Trophoblast cell (in vitro differentiated cells and primary cell): ENCODE data around the gene ECM1.
A peak's percentile ranks its signal among the peaks of the same experiment; 100 is the strongest.

ENCODE experiments used
- DNase-seq, 2 donors: peaks; one replicate each; pipeline ENCODE4 v3.0.0-alpha.2; 2016
- H2AFZ ChIP-seq: 2 replicates; pipeline ENCODE4 v1.6.1; 2013; ENCODE audit warnings: low read length, moderate library complexity, mild to moderate bottlenecking; ENCODE audit not compliant: insufficient read depth, poor library complexity
- H2AK5ac ChIP-seq: 2 replicates; pipeline ENCODE4 v1.6.1; 2013; ENCODE audit warnings: mild to moderate bottlenecking, low read length
- H2BK120ac ChIP-seq: 2 replicates; pipeline ENCODE4 v1.6.1; 2013; ENCODE audit warnings: low read length, mild to moderate bottlenecking, moderate library complexity; ENCODE audit not compliant: insufficient read depth, poor library complexity
- H2BK12ac ChIP-seq: 2 replicates; pipeline ENCODE4 v1.6.1; 2013; ENCODE audit warnings: mild to moderate bottlenecking, low read length, moderate library complexity
- H2BK5ac ChIP-seq: 2 replicates; pipeline ENCODE4 v1.6.1; 2013; ENCODE audit warnings: low read length, low read depth, moderate library complexity, mild to moderate bottlenecking; ENCODE audit not compliant: poor library complexity
- H3K14ac ChIP-seq: 2 replicates; pipeline ENCODE4 v1.6.1; 2013; ENCODE audit warnings: mild to moderate bottlenecking, low read length
- H3K18ac ChIP-seq: 2 replicates; pipeline ENCODE4 v1.6.1; 2013; ENCODE audit warnings: mild to moderate bottlenecking, low read length
- H3K23ac ChIP-seq: 2 replicates; pipeline ENCODE4 v1.6.1; 2013; ENCODE audit warnings: low read length
- H3K27ac ChIP-seq: 2 replicates; pipeline ENCODE4 v1.5.1; 2013; ENCODE audit warnings: low read depth, mild to moderate bottlenecking, inconsistent platforms, low read length, moderate library complexity
- H3K27me3 ChIP-seq: 2 replicates; pipeline ENCODE4 v1.6.1; 2013; ENCODE audit warnings: inconsistent platforms, mild to moderate bottlenecking, low read length, moderate library complexity; ENCODE audit not compliant: insufficient read depth
- H3K36me3 ChIP-seq, 2 experiments: 1 replicate in 1 of 2; 2 replicates in 1 of 2; pipeline ENCODE4 v1.6.1; 2013; ENCODE audit warnings: low read length in 2 of 2, mild to moderate bottlenecking in 2 of 2, moderate library complexity in 1 of 2; ENCODE audit not compliant: insufficient read depth in 2 of 2, control insufficient read depth in 1 of 2
- H3K4ac ChIP-seq: 2 replicates; pipeline ENCODE4 v1.6.1; 2013; ENCODE audit warnings: low read depth, mild to moderate bottlenecking, low read length, moderate library complexity
- H3K4me1 ChIP-seq, 2 experiments: 1 replicate in 1 of 2; 2 replicates in 1 of 2; pipeline ENCODE4 v1.6.1; 2013; ENCODE audit warnings: low read length in 2 of 2, mild to moderate bottlenecking in 2 of 2, moderate library complexity in 1 of 2; ENCODE audit not compliant: insufficient read depth in 2 of 2, control insufficient read depth in 1 of 2
- H3K4me2 ChIP-seq: 2 replicates; pipeline ENCODE4 v1.6.1; 2013; ENCODE audit warnings: inconsistent platforms, mild to moderate bottlenecking, low read length, moderate library complexity
- H3K4me3 ChIP-seq: 2 replicates; pipeline ENCODE4 v1.5.1; 2013; ENCODE audit warnings: mild to moderate bottlenecking, low read depth, low read length, inconsistent platforms
- H3K79me1 ChIP-seq: one replicate; pipeline ENCODE4 v1.6.1; 2013; ENCODE audit warnings: low read length
- H3K79me2 ChIP-seq: 2 replicates; pipeline ENCODE4 v1.6.1; 2013; ENCODE audit warnings: low read length, mild to moderate bottlenecking; ENCODE audit not compliant: control insufficient read depth, insufficient read depth, poor library complexity
- H3K9ac ChIP-seq: 2 replicates; pipeline ENCODE4 v1.6.1; 2013; ENCODE audit warnings: mild to moderate bottlenecking, low read length
- H3K9me3 ChIP-seq: 2 replicates; pipeline ENCODE4 v1.6.1; 2013; ENCODE audit warnings: low read depth, mild to moderate bottlenecking, control low read depth, inconsistent platforms, low read length; ENCODE audit not compliant: insufficient read depth
- H4K12ac ChIP-seq: 2 replicates; pipeline ENCODE4 v1.6.1; 2013; ENCODE audit warnings: low read depth, mild to moderate bottlenecking, low read length, moderate library complexity
- H4K8ac ChIP-seq: 2 replicates; pipeline ENCODE4 v1.6.1; 2013; ENCODE audit warnings: low read depth, mild to moderate bottlenecking, low read length, moderate library complexity
- H4K91ac ChIP-seq: one replicate; pipeline ENCODE4 v1.6.1; 2013; ENCODE audit warnings: low read depth, mild to moderate bottlenecking, low read length, moderate library complexity
- WGBS: extraction: QIAGEN DNeasy Blood & Tissue Kit; methylation state at CpG from one replicate; pipeline ENCODE4 v1.1.7; 2013; ENCODE audit warnings: missing lambda C conversion rate; ENCODE audit not compliant: insufficient read length, insufficient coverage; ENCODE audit errors: extremely low coverage; 5-methylcytosine and 5-hydroxymethylcytosine counted together

Gene ECM1

GRCh38 chr1:150553392-150554085 is 45.6 kb downstream of the ECM1 start:
- H2AK5ac ChIP-seq: peak overlapping the region; percentile 18
- H3K4me2 ChIP-seq: no peak overlapping the region
- H3K9me3 ChIP-seq: peaks cover 3% of the 10 kb centered on the region
- H3K14ac ChIP-seq: peak overlapping the region; percentile 10
- peaks cover 22 to 27% of the 10 kb centered on the region in 2 experiments for H3K36me3 ChIP-seq
- no peak overlapping the region for H4K12ac ChIP-seq
- H3K23ac ChIP-seq: no peak overlapping the region
- no peaks in the 10 kb centered on the region for H3K27me3 ChIP-seq
- no peak overlapping the region for H2BK120ac ChIP-seq
- H3K4ac ChIP-seq: peak overlapping the region; percentile 30
- H3K79me1 ChIP-seq: peaks cover 31% of the 10 kb centered on the region
- H4K8ac ChIP-seq: peak overlapping the region; percentile 10
- H3K4me1 ChIP-seq: peaks cover 35 to 42% of the 10 kb centered on the region in 2 experiments
- H3K18ac ChIP-seq: peak overlapping the region; percentile 26
- H2AFZ ChIP-seq: no peak overlapping the region
- H3K27ac ChIP-seq: peak overlapping the region; percentile 64
- peak overlapping the region; percentile 76 for H4K91ac ChIP-seq
- H2BK12ac ChIP-seq: peak overlapping the region; percentile 4
- no peak overlapping the region for H3K9ac ChIP-seq
- peak overlapping the region; percentile 58 for H2BK5ac ChIP-seq
- peaks cover 7% of the 10 kb centered on the region for H3K79me2 ChIP-seq
- no peak for DNase-seq
- no peak overlapping the region for H3K4me3 ChIP-seq
- no CpG with 5 or more reads among the region's 23 CpGs for WGBS

- H3K4me2 ChIP-seq: no peak overlapping the region
- H3K4ac ChIP-seq: no peak overlapping the region
- H4K91ac ChIP-seq: no peak overlapping the region
- no peak overlapping the region for H2AK5ac ChIP-seq
- no peaks in the 10 kb centered on the region for H3K27me3 ChIP-seq
- peaks cover 3% of the 10 kb centered on the region for H3K9me3 ChIP-seq
- WGBS: no CpG with 5 or more reads among the region's 8 CpGs
- H2AFZ ChIP-seq: no peak overlapping the region
- H2BK12ac ChIP-seq: no peak overlapping the region
- no peak overlapping the region for H3K18ac ChIP-seq
- no peak overlapping the region for H4K8ac ChIP-seq
- no peak overlapping the region for H3K9ac ChIP-seq
- no peak overlapping the region for H3K23ac ChIP-seq
- H3K4me3 ChIP-seq: no peak overlapping the region
- peaks cover 28% of the 10 kb centered on the region for H3K79me1 ChIP-seq
- peaks cover 3% of the 10 kb centered on the region for H3K79me2 ChIP-seq
- no peak overlapping the region for H3K14ac ChIP-seq
- H4K12ac ChIP-seq: no peak overlapping the region
- no peak overlapping the region for H3K27ac ChIP-seq
- H3K36me3 ChIP-seq: peaks cover 25 to 27% of the 10 kb centered on the region in 2 experiments
- H2BK5ac ChIP-seq: no peak overlapping the region
- H3K4me1 ChIP-seq: peaks cover 40 to 47% of the 10 kb centered on the region in 2 experiments
- no peak for DNase-seq
- H2BK120ac ChIP-seq: no peak overlapping the region
Observed at GRCh38 chr1:150554086-150554452, 46.2 kb downstream of the ECM1 start.

DNA sequence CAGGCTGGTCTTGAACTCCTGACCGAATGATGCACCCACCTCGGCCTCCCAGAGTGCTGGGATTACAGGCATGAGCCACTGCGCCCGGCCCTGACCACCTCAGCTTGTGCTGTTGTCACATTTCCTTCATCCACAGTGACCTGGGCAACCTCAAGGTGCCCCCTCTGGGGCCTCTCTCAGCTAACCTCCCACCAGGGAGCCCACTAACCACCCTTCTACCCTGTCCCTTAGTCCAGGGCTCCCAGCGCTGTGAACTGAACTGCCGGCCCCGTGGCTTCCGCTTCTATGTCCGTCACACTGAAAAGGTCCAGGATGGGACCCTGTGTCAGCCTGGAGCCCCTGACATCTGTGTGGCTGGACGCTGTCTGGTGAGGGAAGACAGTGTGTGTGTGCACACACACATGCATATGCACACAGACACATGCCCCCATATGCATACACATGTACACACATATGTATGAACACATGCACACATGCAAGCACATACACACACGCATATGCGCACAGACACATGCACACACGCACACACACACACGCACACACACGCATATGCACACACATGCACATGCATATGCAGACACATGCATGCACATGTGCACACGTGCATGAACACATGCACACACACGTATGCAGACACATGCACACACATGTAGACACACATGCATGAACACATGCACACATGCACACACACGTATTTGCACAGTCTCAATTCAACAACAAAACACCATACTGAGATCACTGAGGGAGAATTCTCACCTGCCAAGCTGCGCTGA is 47.5 kb downstream of the ECM1 start:
- no peak overlapping the region for H4K91ac ChIP-seq
- no peaks in the 10 kb centered on the region for H3K79me2 ChIP-seq
- peaks cover 40 to 41% of the 10 kb centered on the region in 2 experiments for H3K4me1 ChIP-seq
- peaks cover 25 to 29% of the 10 kb centered on the region in 2 experiments for H3K36me3 ChIP-seq
- H2AK5ac ChIP-seq: no peak overlapping the region
- no peak overlapping the region for H4K12ac ChIP-seq
- H3K27me3 ChIP-seq: no peaks in the 10 kb centered on the region
- peaks cover 3% of the 10 kb centered on the region for H3K9me3 ChIP-seq
- no peak overlapping the region for H2BK5ac ChIP-seq
- H3K23ac ChIP-seq: peak overlapping the region; percentile 99
- H3K27ac ChIP-seq: no peak overlapping the region
- H4K8ac ChIP-seq: no peak overlapping the region
- no peak overlapping the region for H3K4me2 ChIP-seq
- peak overlapping the region; percentile 64 for H3K4me3 ChIP-seq
- no peak overlapping the region for H3K18ac ChIP-seq
- no peak overlapping the region for H3K14ac ChIP-seq
- no peak for DNase-seq
- peaks cover 24% of the 10 kb centered on the region for H3K79me1 ChIP-seq
- no peak overlapping the region for H2BK120ac ChIP-seq
- H3K4ac ChIP-seq: no peak overlapping the region
- no CpG with 5 or more reads among the region's 19 CpGs for WGBS
- H3K9ac ChIP-seq: peak overlapping the region; percentile 67
- H2BK12ac ChIP-seq: no peak overlapping the region
- no peak overlapping the region for H2AFZ ChIP-seq

- Histone ChIP-seq H3K9me3 (peaks cover 3% of the 10 kb centered on the region), H2BK5ac (no peak overlapping the region), H3K79me1 (peaks cover 24% of the 10 kb centered on the region), H3K79me2 (peaks cover 2% of the 10 kb centered on the region), H2AK5ac (no peak overlapping the region), H3K14ac (no peak overlapping the region), H2BK120ac (no peak overlapping the region), H3K23ac (no peak overlapping the region), H3K4me2 (no peak overlapping the region), H3K4me1 (peaks cover 31 to 35% of the 10 kb centered on the region in 2 experiments), H2BK12ac (no peak overlapping the region), H4K8ac (no peak overlapping the region), H2AFZ (no peak overlapping the region), H3K4ac (no peak overlapping the region), H3K36me3 (peaks cover 25 to 29% of the 10 kb centered on the region in 2 experiments), H4K12ac (no peak overlapping the region), H3K27ac (no peak overlapping the region), H4K91ac (no peak overlapping the region), H3K9ac (no peak overlapping the region), H3K18ac (no peak overlapping the region), H3K27me3 (no peaks in the 10 kb centered on the region), H3K4me3 (peak overlapping the region; percentile 64)
- WGBS: no CpG with 5 or more reads among the region's 26 CpGs
- DNase-seq: no peak
Observed at GRCh38 chr1:150555971-150556865, 48.3 kb downstream of the ECM1 start.
